GM23338 (cell line): Measurements from ENCODE around the gene ELFN2. TPM values are rescaled to one million over a fixed set of nuclear protein-coding genes. Genes with fewer than 3 reads are reported as not detected.

Experiments used
- ATAC-seq: fragments of 200-7000 bp; cut with Tn5 transposase; 3 replicates; pipeline ENCODE4 v1.9.1; 2020
- DNase-seq: peaks from one replicate; pipeline ENCODE4 v3.0.0-alpha.2; 2015; ENCODE audit warnings: low spot score
- H2AFZ ChIP-seq: fragments of 200-600 bp; sonication (generic); 2 replicates; pipeline ENCODE4 v1.8.0; 2016; ENCODE audit warnings: antibody characterized with exemption, mild to moderate bottlenecking, moderate library complexity
- H3F3A ChIP-seq: fragments of 200-600 bp; sonication (generic); replicated peaks from 2 replicates; pipeline ENCODE4 v1.8.0; 2017; ENCODE audit warnings: antibody characterized with exemption, mixed run types, low read depth
- H3K27ac ChIP-seq: fragments of 200-600 bp; sonication (generic); 2 replicates; pipeline ENCODE4 v1.6.1; 2016; ENCODE audit warnings: low read depth
- H3K27me3 ChIP-seq: fragments of 200-600 bp; sonication (generic); 2 replicates; pipeline ENCODE4 v1.8.0; 2016; ENCODE audit warnings: mild to moderate bottlenecking, mixed run types, moderate library complexity; ENCODE audit not compliant: insufficient read depth
- H3K36me3 ChIP-seq: fragments of 200-600 bp; sonication (generic); 2 replicates; pipeline ENCODE4 v1.8.0; 2016; ENCODE audit warnings: mild to moderate bottlenecking; ENCODE audit not compliant: insufficient read depth
- H3K4me1 ChIP-seq: fragments of 200-600 bp; sonication (generic); 2 replicates; pipeline ENCODE4 v1.8.0; 2016; ENCODE audit warnings: mild to moderate bottlenecking, moderate library complexity; ENCODE audit not compliant: insufficient read depth
- H3K4me2 ChIP-seq: fragments of 200-600 bp; sonication (generic); 2 replicates; pipeline ENCODE4 v1.7.1; 2017; ENCODE audit warnings: mixed run types
- H3K4me3 ChIP-seq: fragments of 200-600 bp; sonication (generic); 2 replicates; pipeline ENCODE4 v1.6.1; 2016; ENCODE audit warnings: mixed run types
- H3K79me2 ChIP-seq: fragments of 200-600 bp; sonication (generic); replicated peaks from 2 replicates; pipeline ENCODE4 v1.8.0; 2017; ENCODE audit warnings: mild to moderate bottlenecking; ENCODE audit not compliant: insufficient read depth
- H3K9me2 ChIP-seq: fragments of 200-600 bp; sonication (generic); 2 replicates; pipeline ENCODE4 v1.8.0; 2017; ENCODE audit not compliant: insufficient read depth
- H4K20me1 ChIP-seq: fragments of 200-600 bp; sonication (generic); replicated peaks from 2 replicates; pipeline ENCODE4 v1.8.0; 2017; ENCODE audit warnings: mild to moderate bottlenecking; ENCODE audit not compliant: insufficient read depth
- H3K27ac Mint-ChIP-seq: 2 replicates; pipeline ENCODE4 v1.8.0; 2020; ENCODE audit warnings: inconsistent platforms, mild to moderate bottlenecking, moderate library complexity, mixed read lengths
- H3K27me3 Mint-ChIP-seq: 3 replicates; pipeline ENCODE4 v1.8.0; 2022; ENCODE audit warnings: low read depth, mild to moderate bottlenecking, moderate library complexity, mixed read lengths, inconsistent platforms; ENCODE audit not compliant: insufficient read depth, poor library complexity
- H3K36me3 Mint-ChIP-seq: 3 replicates; pipeline ENCODE4 v1.8.0; 2021; ENCODE audit warnings: low read depth, mild to moderate bottlenecking, inconsistent platforms, moderate library complexity, mixed read lengths
- H3K4me1 Mint-ChIP-seq: 3 replicates; pipeline ENCODE4 v1.8.0; 2020; ENCODE audit warnings: mild to moderate bottlenecking, inconsistent platforms, mixed read lengths
- H3K4me3 Mint-ChIP-seq: 3 replicates; pipeline ENCODE4 v1.8.0; 2021; ENCODE audit warnings: moderate library complexity, mild to moderate bottlenecking, inconsistent platforms, mixed read lengths
- H3K9me3 Mint-ChIP-seq: 3 replicates; pipeline ENCODE4 v1.8.0; 2020; ENCODE audit warnings: moderate library complexity, mild to moderate bottlenecking, inconsistent platforms, mixed read lengths
- EZH2 ChIP-seq: fragments of 200-600 bp; sonication (generic); IDR thresholded peaks from one replicate; pipeline ENCODE4 v1.8.0; 2017; ENCODE audit warnings: antibody characterized with exemption, mild to moderate bottlenecking, low read depth; ENCODE audit not compliant: unreplicated experiment
- POLR2AphosphoS5 ChIP-seq: IDR thresholded peaks from 2 replicates; pipeline ENCODE4 v1.6.1; 2016; ENCODE audit warnings: antibody characterized with exemption, low read depth
- ZNF114 ChIP-seq: fragments of 250-450 bp; sonication (Bioruptor Pico); IDR thresholded peaks from 2 replicates; pipeline ENCODE4 v1.5.0; 2020; ENCODE audit warnings: mild to moderate bottlenecking, moderate library complexity
- ZNF331 ChIP-seq: fragments of 250-450 bp; sonication (Bioruptor Pico); IDR thresholded peaks from 2 replicates; pipeline ENCODE4 v1.5.0; 2020; ENCODE audit warnings: low read depth, mild to moderate bottlenecking, moderate library complexity
- polyA plus RNA-seq: library from polyadenylated mRNA; unstranded; fragments of >200 nt; fragmentation: Nextera tagmentation; extraction: Ambion mirVana; gene quantifications from 2 replicates; pipeline ENCODE4 v1.2.1, GENCODE V29; 2016
- total RNA-seq: library from RNA; depleted of rRNA; stranded (reverse); fragments of >200 nt; shearing (Covaris generic); gene quantifications from 2 replicates; pipeline ENCODE4 v1.2.3, GENCODE V29; 2014
- TF ChIP-seq, protein P1 (sequence below): IDR thresholded peaks from 2 replicates; pipeline ENCODE4 v1.6.1; 2016; ENCODE audit warnings: antibody characterized with exemption
- TF ChIP-seq, protein P2 (sequence below): fragments of 250-450 bp; sonication (Bioruptor Pico); IDR thresholded peaks from 2 replicates; pipeline ENCODE4 v1.5.0; 2020; ENCODE audit warnings: mild to moderate bottlenecking, moderate library complexity
- TF ChIP-seq, protein P3 (sequence below): IDR thresholded peaks from one replicate; pipeline ENCODE4 v1.6.1; 2018; ENCODE audit warnings: antibody characterized with exemption; ENCODE audit not compliant: unreplicated experiment

ELFN2 gene
- total and polyA plus RNA-seq, 2 experiments from 2014 or later: 0.18 to 0.35 TPM

DNA sequence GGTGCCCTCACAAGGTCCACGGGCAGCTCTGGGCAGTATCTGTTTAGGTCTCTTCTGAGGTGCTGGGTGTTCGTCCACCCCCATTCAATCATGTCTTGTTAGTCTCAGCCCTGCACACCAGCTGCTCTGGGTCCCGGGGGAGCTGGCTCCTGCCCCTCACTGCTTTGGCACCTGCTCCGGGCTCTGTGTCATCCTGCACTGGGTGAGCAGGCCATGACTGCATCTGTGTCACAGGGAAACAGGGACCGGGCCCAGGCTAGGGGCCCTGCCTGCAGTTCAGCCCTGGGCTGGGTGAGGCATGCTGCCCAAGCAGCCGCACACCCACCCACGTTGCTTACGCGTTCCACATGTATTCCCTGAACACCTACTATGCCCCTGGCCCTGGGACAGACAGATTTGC lies 43.9 kb downstream of the ELFN2 start:
- Mint-ChIP-seq H3K9me3 (no peaks in the 10 kb centered on the region), H3K36me3 (no peaks in the 10 kb centered on the region), H3K27ac (no peak overlapping the region), H3K4me3 (no peak overlapping the region), H3K4me1 (peaks cover 14% of the 10 kb centered on the region), H3K27me3 (peaks cover 15% of the 10 kb centered on the region)
- Histone ChIP-seq H4K20me1 (no peaks in the 10 kb centered on the region), H3K4me3 (no peak overlapping the region), H3K36me3 (no peaks in the 10 kb centered on the region), H3K4me1 (no peaks in the 10 kb centered on the region), H3K4me2 (no peak overlapping the region), H3K27ac (no peak overlapping the region), H3K79me2 (no peaks in the 10 kb centered on the region), H2AFZ (no peak overlapping the region), H3F3A (no peaks in the 10 kb centered on the region), H3K27me3 (no peaks in the 10 kb centered on the region), H3K9me2 (no peaks in the 10 kb centered on the region)
- ATAC-seq (no peak), DNase-seq (no peak)
- TF ChIP-seq EZH2: no peak
- TF ChIP-seq POLR2AphosphoS5: no peak
- no peak for TF ChIP-seq ZNF114 (CRISPR knock-in tag)
- TF ChIP-seq, protein P1, sequence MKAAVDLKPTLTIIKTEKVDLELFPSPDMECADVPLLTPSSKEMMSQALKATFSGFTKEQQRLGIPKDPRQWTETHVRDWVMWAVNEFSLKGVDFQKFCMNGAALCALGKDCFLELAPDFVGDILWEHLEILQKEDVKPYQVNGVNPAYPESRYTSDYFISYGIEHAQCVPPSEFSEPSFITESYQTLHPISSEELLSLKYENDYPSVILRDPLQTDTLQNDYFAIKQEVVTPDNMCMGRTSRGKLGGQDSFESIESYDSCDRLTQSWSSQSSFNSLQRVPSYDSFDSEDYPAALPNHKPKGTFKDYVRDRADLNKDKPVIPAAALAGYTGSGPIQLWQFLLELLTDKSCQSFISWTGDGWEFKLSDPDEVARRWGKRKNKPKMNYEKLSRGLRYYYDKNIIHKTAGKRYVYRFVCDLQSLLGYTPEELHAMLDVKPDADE: no peak
- TF ChIP-seq, protein P2, sequence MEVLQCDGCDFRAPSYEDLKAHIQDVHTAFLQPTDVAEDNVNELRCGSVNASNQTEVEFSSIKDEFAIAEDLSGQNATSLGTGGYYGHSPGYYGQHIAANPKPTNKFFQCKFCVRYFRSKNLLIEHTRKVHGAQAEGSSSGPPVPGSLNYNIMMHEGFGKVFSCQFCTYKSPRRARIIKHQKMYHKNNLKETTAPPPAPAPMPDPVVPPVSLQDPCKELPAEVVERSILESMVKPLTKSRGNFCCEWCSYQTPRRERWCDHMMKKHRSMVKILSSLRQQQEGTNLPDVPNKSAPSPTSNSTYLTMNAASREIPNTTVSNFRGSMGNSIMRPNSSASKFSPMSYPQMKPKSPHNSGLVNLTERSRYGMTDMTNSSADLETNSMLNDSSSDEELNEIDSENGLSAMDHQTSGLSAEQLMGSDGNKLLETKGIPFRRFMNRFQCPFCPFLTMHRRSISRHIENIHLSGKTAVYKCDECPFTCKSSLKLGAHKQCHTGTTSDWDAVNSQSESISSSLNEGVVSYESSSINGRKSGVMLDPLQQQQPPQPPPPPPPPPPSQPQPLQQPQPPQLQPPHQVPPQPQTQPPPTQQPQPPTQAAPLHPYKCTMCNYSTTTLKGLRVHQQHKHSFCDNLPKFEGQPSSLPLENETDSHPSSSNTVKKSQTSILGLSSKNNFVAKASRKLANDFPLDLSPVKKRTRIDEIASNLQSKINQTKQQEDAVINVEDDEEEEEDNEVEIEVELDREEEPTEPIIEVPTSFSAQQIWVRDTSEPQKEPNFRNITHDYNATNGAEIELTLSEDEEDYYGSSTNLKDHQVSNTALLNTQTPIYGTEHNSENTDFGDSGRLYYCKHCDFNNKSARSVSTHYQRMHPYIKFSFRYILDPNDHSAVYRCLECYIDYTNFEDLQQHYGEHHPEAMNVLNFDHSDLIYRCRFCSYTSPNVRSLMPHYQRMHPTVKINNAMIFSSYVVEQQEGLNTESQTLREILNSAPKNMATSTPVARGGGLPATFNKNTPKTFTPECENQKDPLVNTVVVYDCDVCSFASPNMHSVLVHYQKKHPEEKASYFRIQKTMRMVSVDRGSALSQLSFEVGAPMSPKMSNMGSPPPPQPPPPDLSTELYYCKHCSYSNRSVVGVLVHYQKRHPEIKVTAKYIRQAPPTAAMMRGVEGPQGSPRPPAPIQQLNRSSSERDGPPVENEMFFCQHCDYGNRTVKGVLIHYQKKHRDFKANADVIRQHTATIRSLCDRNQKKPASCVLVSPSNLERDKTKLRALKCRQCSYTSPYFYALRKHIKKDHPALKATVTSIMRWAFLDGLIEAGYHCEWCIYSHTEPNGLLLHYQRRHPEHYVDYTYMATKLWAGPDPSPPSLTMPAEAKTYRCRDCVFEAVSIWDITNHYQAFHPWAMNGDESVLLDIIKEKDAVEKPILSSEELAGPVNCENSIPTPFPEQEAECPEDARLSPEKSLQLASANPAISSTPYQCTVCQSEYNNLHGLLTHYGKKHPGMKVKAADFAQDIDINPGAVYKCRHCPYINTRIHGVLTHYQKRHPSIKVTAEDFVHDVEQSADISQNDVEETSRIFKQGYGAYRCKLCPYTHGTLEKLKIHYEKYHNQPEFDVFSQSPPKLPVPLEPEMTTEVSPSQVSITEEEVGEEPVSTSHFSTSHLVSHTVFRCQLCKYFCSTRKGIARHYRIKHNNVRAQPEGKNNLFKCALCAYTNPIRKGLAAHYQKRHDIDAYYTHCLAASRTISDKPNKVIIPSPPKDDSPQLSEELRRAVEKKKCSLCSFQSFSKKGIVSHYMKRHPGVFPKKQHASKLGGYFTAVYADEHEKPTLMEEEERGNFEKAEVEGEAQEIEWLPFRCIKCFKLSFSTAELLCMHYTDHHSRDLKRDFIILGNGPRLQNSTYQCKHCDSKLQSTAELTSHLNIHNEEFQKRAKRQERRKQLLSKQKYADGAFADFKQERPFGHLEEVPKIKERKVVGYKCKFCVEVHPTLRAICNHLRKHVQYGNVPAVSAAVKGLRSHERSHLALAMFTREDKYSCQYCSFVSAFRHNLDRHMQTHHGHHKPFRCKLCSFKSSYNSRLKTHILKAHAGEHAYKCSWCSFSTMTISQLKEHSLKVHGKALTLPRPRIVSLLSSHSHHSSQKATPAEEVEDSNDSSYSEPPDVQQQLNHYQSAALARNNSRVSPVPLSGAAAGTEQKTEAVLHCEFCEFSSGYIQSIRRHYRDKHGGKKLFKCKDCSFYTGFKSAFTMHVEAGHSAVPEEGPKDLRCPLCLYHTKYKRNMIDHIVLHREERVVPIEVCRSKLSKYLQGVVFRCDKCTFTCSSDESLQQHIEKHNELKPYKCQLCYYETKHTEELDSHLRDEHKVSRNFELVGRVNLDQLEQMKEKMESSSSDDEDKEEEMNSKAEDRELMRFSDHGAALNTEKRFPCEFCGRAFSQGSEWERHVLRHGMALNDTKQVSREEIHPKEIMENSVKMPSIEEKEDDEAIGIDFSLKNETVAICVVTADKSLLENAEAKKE (CRISPR knock-in tag): no peak
- TF ChIP-seq, protein P3, sequence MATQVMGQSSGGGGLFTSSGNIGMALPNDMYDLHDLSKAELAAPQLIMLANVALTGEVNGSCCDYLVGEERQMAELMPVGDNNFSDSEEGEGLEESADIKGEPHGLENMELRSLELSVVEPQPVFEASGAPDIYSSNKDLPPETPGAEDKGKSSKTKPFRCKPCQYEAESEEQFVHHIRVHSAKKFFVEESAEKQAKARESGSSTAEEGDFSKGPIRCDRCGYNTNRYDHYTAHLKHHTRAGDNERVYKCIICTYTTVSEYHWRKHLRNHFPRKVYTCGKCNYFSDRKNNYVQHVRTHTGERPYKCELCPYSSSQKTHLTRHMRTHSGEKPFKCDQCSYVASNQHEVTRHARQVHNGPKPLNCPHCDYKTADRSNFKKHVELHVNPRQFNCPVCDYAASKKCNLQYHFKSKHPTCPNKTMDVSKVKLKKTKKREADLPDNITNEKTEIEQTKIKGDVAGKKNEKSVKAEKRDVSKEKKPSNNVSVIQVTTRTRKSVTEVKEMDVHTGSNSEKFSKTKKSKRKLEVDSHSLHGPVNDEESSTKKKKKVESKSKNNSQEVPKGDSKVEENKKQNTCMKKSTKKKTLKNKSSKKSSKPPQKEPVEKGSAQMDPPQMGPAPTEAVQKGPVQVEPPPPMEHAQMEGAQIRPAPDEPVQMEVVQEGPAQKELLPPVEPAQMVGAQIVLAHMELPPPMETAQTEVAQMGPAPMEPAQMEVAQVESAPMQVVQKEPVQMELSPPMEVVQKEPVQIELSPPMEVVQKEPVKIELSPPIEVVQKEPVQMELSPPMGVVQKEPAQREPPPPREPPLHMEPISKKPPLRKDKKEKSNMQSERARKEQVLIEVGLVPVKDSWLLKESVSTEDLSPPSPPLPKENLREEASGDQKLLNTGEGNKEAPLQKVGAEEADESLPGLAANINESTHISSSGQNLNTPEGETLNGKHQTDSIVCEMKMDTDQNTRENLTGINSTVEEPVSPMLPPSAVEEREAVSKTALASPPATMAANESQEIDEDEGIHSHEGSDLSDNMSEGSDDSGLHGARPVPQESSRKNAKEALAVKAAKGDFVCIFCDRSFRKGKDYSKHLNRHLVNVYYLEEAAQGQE: no peak
- TF ChIP-seq ZNF331 (CRISPR knock-in tag): no peak
